ENCODE measurements around the gene VANGL2. TPM values are rescaled to one million over a fixed set of nuclear protein-coding genes. Genes with fewer than 3 reads are reported as not detected.

The VANGL2 gene
- total RNA-seq, 4 donors from 2014 or later = 0.44 to 1.4 (median 0.98) TPM; not detected in 1

GRCh38 chr1:160459687-160460086, 59.3 kb downstream of the VANGL2 start:
- no peak for TF ChIP-seq CTCF (IDR thresholded peaks at IDR 0.05; ENCODE audit: low read depth)

GRCh38 chr1:160460214-160460642, 59.9 kb downstream of the VANGL2 start:
- TF ChIP-seq CTCF (IDR thresholded peaks at IDR 0.05; ENCODE audit: low read depth) = no peak

GRCh38 chr1:160460683-160461287, 60.4 kb downstream of the VANGL2 start:
- no peak for TF ChIP-seq CTCF (IDR thresholded peaks at IDR 0.05; ENCODE audit: low read depth)

GRCh38 chr1:160465123-160465522, 64.8 kb downstream of the VANGL2 start:
- no peak for TF ChIP-seq CTCF (IDR thresholded peaks at IDR 0.05; ENCODE audit: low read depth)

GRCh38 chr1:160466961-160467360, 66.6 kb downstream of the VANGL2 start:
- TF ChIP-seq CTCF (IDR thresholded peaks at IDR 0.05; ENCODE audit: low read depth) = no peak

- no peak for TF ChIP-seq CTCF (IDR thresholded peaks at IDR 0.05; ENCODE audit: low read depth)
Observed at GRCh38 chr1:160467576-160467975, 67.2 kb downstream of the VANGL2 start.

GRCh38 chr1:160471253-160471652, 70.9 kb downstream of the VANGL2 start:
- TF ChIP-seq CTCF (IDR thresholded peaks at IDR 0.05; ENCODE audit: low read depth) = no peak

Measured in subcutaneous adipose tissue (tissue), 4 donors.